H1 (cell line): ENCODE measurements around the gene ITGB8. TPM values are rescaled to one million over a fixed set of nuclear protein-coding genes. Genes with fewer than 3 reads are reported as not detected.

ENCODE experiments used
- EP300 ChIP-seq, 2 experiments: IDR thresholded peaks; 1 replicate in 1 of 2; 2 replicates in 1 of 2; pipeline ENCODE4 v1.6.1; 2011 to 2012; ENCODE audit warnings: low read depth in 2 of 2, low read length in 2 of 2, mild to moderate bottlenecking in 2 of 2, borderline replicate concordance in 1 of 2, inconsistent platforms in 1 of 2, moderate library complexity in 1 of 2
- SP2 ChIP-seq: IDR thresholded peaks from 2 replicates; pipeline ENCODE4 v1.6.1; 2012; ENCODE audit warnings: mild to moderate bottlenecking, low read length, inconsistent platforms
- SRF ChIP-seq: IDR thresholded peaks from 2 replicates; pipeline ENCODE4 v1.6.1; 2011; ENCODE audit warnings: mild to moderate bottlenecking, low read depth, low read length, moderate library complexity
- TCF12 ChIP-seq: IDR thresholded peaks from 2 replicates; pipeline ENCODE4 v1.6.1; 2011; ENCODE audit warnings: low read depth, mild to moderate bottlenecking, low read length
- TEAD4 ChIP-seq: IDR thresholded peaks from 2 replicates; pipeline ENCODE4 v1.6.1; 2012; ENCODE audit warnings: low read depth, low read length, inconsistent platforms, mixed read lengths
- polyA plus RNA-seq, 7 experiments: library from polyadenylated mRNA; depleted of rRNA in 3 of 7; stranded (reverse) in 5 of 7; unstranded in 2 of 7; fragments of >200 nt in 5 of 7; fragments of 200-250 nt in 2 of 7; gene quantifications; 1 replicate in 5 of 7; 2 replicates in 1 of 7; 4 replicates in 1 of 7; pipeline versions ENCODE4 v1.2.1 to v1.2.3, GENCODE V29; 2011 to 2013; ENCODE audit warnings: missing spikeins in 2 of 7, mixed read lengths in 2 of 7
- total RNA-seq: library from RNA; stranded (reverse); fragmentation: NEBNext Ultra II Directional; extraction: Animal tissue kit (Norgen Biotek cat#: 25700); gene quantifications from 2 replicates; pipeline ENCODE4 v1.2.1, GENCODE V29; 2021

Gene ITGB8
- total and polyA plus RNA-seq, 2 of the 8 experiments (the other 6 are each of a cell fraction or from before 2014, with no cell fraction given) = 1.2 to 3.6 TPM

DNA sequence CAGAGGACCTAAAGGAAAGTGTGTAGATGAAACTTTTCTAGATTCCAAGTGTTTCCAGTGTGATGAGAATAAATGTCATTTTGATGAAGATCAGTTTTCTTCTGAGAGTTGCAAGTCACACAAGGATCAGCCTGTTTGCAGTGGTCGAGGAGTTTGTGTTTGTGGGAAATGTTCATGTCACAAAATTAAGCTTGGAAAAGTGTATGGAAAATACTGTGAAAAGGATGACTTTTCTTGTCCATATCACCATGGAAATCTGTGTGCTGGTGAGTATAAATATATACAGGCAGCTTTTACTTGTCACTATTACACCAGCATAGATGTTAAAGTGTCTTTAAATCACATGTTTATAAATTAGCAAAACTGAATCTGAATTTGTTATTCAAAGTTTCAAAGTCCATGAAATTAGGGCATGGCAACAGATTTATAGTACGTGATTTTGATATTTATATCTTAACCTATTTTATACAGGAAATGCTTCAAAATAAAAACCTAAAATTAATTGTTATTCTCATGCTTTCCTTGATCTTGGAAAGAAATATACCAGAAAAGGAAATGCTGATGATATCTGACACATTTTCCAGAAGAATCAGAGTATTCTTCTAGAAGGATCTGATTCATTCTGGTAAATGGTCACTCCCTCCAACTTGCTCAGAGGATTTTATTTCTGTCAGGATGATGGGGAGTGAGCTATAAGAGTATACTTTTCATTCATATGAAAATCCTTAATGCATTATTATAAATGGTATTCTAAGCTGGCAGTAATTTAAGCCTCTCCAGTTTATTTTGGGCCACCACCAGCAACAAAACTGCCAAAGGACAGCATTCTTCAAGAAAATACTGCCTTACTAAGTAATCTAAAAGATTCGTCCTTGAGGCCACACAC lies 71.4 kb downstream of the ITGB8 start (continued):
- TF ChIP-seq SRF (no peak), TCF12 (no peak), SP2 (no peak), TEAD4 (no peak), EP300 (IDR thresholded peaks at IDR 0.05; ENCODE audit: borderline replicate concordance in 1 of 2, low read depth in 2 of 2, low read length in 2 of 2) (no peak)
- TF ChIP-seq, all 59 proteins: peak for 0
